GM12878 (cell line): Measurements from ENCODE around the gene SCUBE3. TPM values are rescaled to one million over a fixed set of nuclear protein-coding genes. Genes with fewer than 3 reads are reported as not detected.

Source experiments
- ATAC-seq: fragments of 200-7000 bp; cut with Tn5 transposase; 3 replicates; pipeline ENCODE4 v1.9.1; 2020; ENCODE audit warnings: mild to moderate bottlenecking, moderate library complexity
- BruUV-seq: library from RNA; stranded (reverse); fragments of 400-500 nt; replicated peaks from 2 replicates; lab custom pipeline; 2021; lab: Mats Ljungman, UMichigan
- CTCF ChIA-PET: fragments of 300-600 bp; sonication (Branson Sonifier 250); formaldehyde crosslinking; extraction: SDS; loops from one replicate; lab custom pipeline; 2021; ENCODE audit warnings: inconsistent platforms; lab: Yijun Ruan, JAX
- POLR2A ChIA-PET: fragments of 350-600 bp; formaldehyde crosslinking; extraction: SDS; loops from one replicate; lab custom pipeline; 2021; ENCODE audit warnings: inconsistent platforms; lab: Charles Lee
- RAD21 ChIA-PET: fragments of 300-600 bp; sonication (Branson Sonifier 250); formaldehyde crosslinking; loops from one replicate; lab custom pipeline; 2023; ENCODE audit warnings: antibody characterized with exemption; ENCODE audit not compliant: unreplicated experiment; lab: Charles Lee
- SMC1A ChIA-PET: fragments of 300-600 bp; sonication (Branson Sonifier 250); formaldehyde crosslinking; loops from one replicate; lab custom pipeline; 2023; ENCODE audit not compliant: unreplicated experiment, uncharacterized antibody; lab: Charles Lee
- DNase-seq: peaks from one replicate; pipeline ENCODE4 v3.0.0-alpha.2; 2011; ENCODE audit warnings: low read depth, low spot score
- FAIRE-seq: peaks from 3 replicates; lab custom pipeline; 2011; peaks lifted over from hg19 to GRCh38; lab: Jason Lieb, UNC
- H2AFZ ChIP-seq: 2 replicates; pipeline ENCODE4 v1.6.0; 2011; ENCODE audit warnings: low read depth, low read length, control low read depth; ENCODE audit not compliant: control insufficient read depth
- H3K27ac ChIP-seq: 2 replicates; pipeline ENCODE4 v1.5.1; 2011; ENCODE audit warnings: control low read depth; ENCODE audit not compliant: control insufficient read depth, insufficient read depth
- H3K27me3 ChIP-seq, 2 experiments: replicated peaks in 1 of 2; 2 replicates each; pipeline versions ENCODE4 v1.6.0 to v1.6.1; 2011; ENCODE audit warnings: low read length in 1 of 2; ENCODE audit not compliant: control insufficient read depth in 2 of 2, insufficient read depth in 2 of 2
- H3K36me3 ChIP-seq, 2 experiments: 2 replicates each; pipeline ENCODE4 v1.5.1; 2011; ENCODE audit warnings: low read length in 1 of 2; ENCODE audit not compliant: control insufficient read depth in 2 of 2, insufficient read depth in 2 of 2
- H3K4me1 ChIP-seq: 2 replicates; pipeline ENCODE4 v1.6.1; 2011; ENCODE audit warnings: mild to moderate bottlenecking, low read length, moderate library complexity, mixed read lengths; ENCODE audit not compliant: control insufficient read depth, insufficient read depth
- H3K4me2 ChIP-seq: 2 replicates; pipeline ENCODE4 v1.6.0; 2011; ENCODE audit warnings: control low read depth; ENCODE audit not compliant: control insufficient read depth, insufficient read depth
- H3K4me3 ChIP-seq: fragments of 200-600 bp; sonication (generic); 2 replicates; pipeline ENCODE4 v1.5.1; 2016
- H3K79me2 ChIP-seq: 2 replicates; pipeline ENCODE4 v1.6.0; 2011; ENCODE audit warnings: low read length; ENCODE audit not compliant: control insufficient read depth, insufficient read depth
- H3K9ac ChIP-seq: 2 replicates; pipeline ENCODE4 v1.8.0; 2011; ENCODE audit warnings: low read length, control low read depth, mixed read lengths; ENCODE audit not compliant: control insufficient read depth, insufficient read depth
- H3K9me3 ChIP-seq: replicated peaks from 3 replicates; pipeline ENCODE4 v1.5.1; 2011; ENCODE audit warnings: mild to moderate bottlenecking, low read length; ENCODE audit not compliant: control insufficient read depth, insufficient read depth
- H4K20me1 ChIP-seq: 2 replicates; pipeline ENCODE4 v1.6.0; 2011; ENCODE audit not compliant: control insufficient read depth, insufficient read depth
- EED ChIP-seq: sonication (generic); IDR thresholded peaks from 2 replicates; pipeline ENCODE4 v1.6.1; 2016; ENCODE audit warnings: antibody characterized with exemption, low read depth
- EGR1 ChIP-seq, 2 experiments: IDR thresholded peaks; 1 replicate in 1 of 2; 2 replicates in 1 of 2; pipeline ENCODE4 v1.6.1; 2011 to 2012; ENCODE audit warnings: low read depth in 2 of 2, low read length in 2 of 2, borderline replicate concordance in 1 of 2, mild to moderate bottlenecking in 1 of 2, moderate library complexity in 1 of 2
- GABPA ChIP-seq: IDR thresholded peaks from 2 replicates; pipeline ENCODE4 v1.6.1; 2014; ENCODE audit warnings: antibody characterized with exemption, low read depth, mild to moderate bottlenecking, inconsistent platforms
- NFIC ChIP-seq: IDR thresholded peaks from 2 replicates; pipeline ENCODE4 v1.6.1; 2012; ENCODE audit warnings: low read depth, mild to moderate bottlenecking, inconsistent platforms, low read length, moderate library complexity
- NFYB ChIP-seq: IDR thresholded peaks from 2 replicates; pipeline ENCODE4 v1.6.1; 2011; ENCODE audit warnings: low read depth, mild to moderate bottlenecking, low read length, improper control_type of control experiment, moderate library complexity; ENCODE audit not compliant: insufficient read depth
- PML ChIP-seq: IDR thresholded peaks from 2 replicates; pipeline ENCODE4 v1.6.1; 2012; ENCODE audit warnings: low read length, inconsistent platforms
- POLR2AphosphoS2 ChIP-seq: IDR thresholded peaks from 2 replicates; pipeline ENCODE4 v1.6.1; 2011; ENCODE audit warnings: low read depth, mild to moderate bottlenecking, low read length, improper control_type of control experiment, moderate library complexity
- POLR2AphosphoS5 ChIP-seq: IDR thresholded peaks from 2 replicates; pipeline ENCODE4 v1.6.1; 2011; ENCODE audit warnings: mild to moderate bottlenecking, low read length, inconsistent platforms
- SPI1 ChIP-seq: IDR thresholded peaks from 2 replicates; pipeline ENCODE4 v1.6.1; 2011; ENCODE audit warnings: low read depth, mild to moderate bottlenecking, low read length, moderate library complexity, borderline replicate concordance; ENCODE audit not compliant: insufficient read depth
- YY1 ChIP-seq: IDR thresholded peaks from 2 replicates; pipeline ENCODE4 v1.6.1; 2011; ENCODE audit warnings: low read depth, mild to moderate bottlenecking, low read length
- WGBS: methylation state at CpG from one replicate; pipeline ENCODE4 v1.1.6; 2016; ENCODE audit warnings: low lambda C conversion rate; ENCODE audit not compliant: insufficient replicate concordance, insufficient coverage; ENCODE audit errors: missing lambda C conversion rate; 5-methylcytosine and 5-hydroxymethylcytosine counted together
- in situ Hi-C: fragments of 300-500 bp; cut with MboI; formaldehyde crosslinking; loops from 9 replicates; pipeline ENCODE4 v1.14.3; 2018; ENCODE audit warnings: mixed read lengths
- intact Hi-C: fragments of 100-400 bp; cut with micrococcal nuclease; formaldehyde crosslinking; loops from one replicate; pipeline ENCODE4 v1.14.2; 2022; ENCODE audit not compliant: unreplicated experiment
- polyA plus RNA-seq, 11 experiments: library from polyadenylated mRNA; depleted of rRNA in 4 of 11; unstranded in 6 of 11; stranded (reverse) in 5 of 11; fragments of >200 nt; fragmentation: Nextera tagmentation in 4 of 11; fragmentation: Illumina TruSeq in 1 of 11; extraction: Ambion mirVana in 4 of 11; extraction: Trizol in 1 of 11; gene quantifications; 1 replicate in 1 of 11; 2 replicates in 10 of 11; pipeline versions ENCODE4 v1.2.1 to v1.2.3, GENCODE V29; 2011 to 2016; ENCODE audit warnings: inconsistent platforms in 2 of 11, missing spikeins in 2 of 11, low read depth in 1 of 11
- total RNA-seq, 4 experiments: library from RNA; depleted of rRNA in 3 of 4; stranded (reverse); fragments of >200 nt in 3 of 4; fragmentation: Illumina TruSeq in 1 of 4; extraction: Trizol in 1 of 4; gene quantifications; 2 replicates each; pipeline versions ENCODE4 v1.2.1 to v1.2.3, GENCODE V29; 2013 to 2021
- TF ChIP-seq, protein P1 (sequence below): fragments of 450-650 bp; IDR thresholded peaks from 2 replicates; pipeline ENCODE4 v1.6.1; 2017; ENCODE audit warnings: mild to moderate bottlenecking, low read depth, inconsistent platforms; ENCODE audit not compliant: poor library complexity, severe bottlenecking
- TF ChIP-seq, protein P2 (sequence below): IDR thresholded peaks from 2 replicates; pipeline ENCODE4 v1.6.1; 2011; ENCODE audit warnings: borderline replicate concordance, low read depth, mild to moderate bottlenecking, moderate library complexity, mixed read lengths, low read length; ENCODE audit not compliant: insufficient read depth; ENCODE audit errors: extremely low read length
- TF ChIP-seq, protein P3 (sequence below): fragments of 450-650 bp; IDR thresholded peaks from 2 replicates; pipeline ENCODE4 v1.6.1; 2017; ENCODE audit warnings: low read depth, mild to moderate bottlenecking, moderate library complexity

The SCUBE3 gene
- total and polyA plus RNA-seq, 10 of the 15 experiments (the other 5 are each of a cell fraction or from before 2014, with no cell fraction given): under 0.01 to 0.20 (median 0.07) TPM; not detected in 4

DNA sequence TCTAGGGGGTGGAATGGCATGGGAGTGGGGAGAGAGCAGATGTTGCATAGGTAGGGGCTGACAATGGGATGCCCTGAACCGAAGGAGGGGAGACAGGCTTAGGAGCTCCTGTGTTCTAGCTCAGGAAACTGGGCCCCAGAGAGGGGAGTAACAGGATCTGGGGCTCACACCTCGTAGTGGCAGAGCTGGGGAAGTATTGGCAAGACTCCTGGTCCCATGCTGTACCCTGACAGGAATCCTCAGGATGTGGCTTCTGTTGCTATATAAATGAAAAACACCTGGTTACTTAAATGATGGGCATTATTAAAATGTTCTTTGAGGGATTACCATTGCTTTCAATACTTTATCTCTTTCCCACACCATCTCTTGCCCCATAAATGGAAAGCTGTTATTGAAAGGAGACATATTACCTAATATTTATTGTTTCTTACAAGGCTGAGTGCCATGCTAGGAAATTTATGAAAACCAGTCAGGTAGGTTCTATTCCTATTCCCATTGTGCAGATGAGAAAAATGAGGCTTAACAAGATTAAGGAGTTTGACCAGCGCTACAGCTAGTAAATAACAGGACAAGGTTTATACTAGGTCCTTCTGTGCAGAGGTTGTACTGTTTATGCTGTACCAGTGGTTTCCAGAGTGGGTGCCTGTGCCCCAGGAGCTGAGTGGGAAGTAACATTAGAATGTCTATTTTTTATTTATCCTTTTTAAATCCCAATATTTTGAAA, 37.3 kb upstream of the SCUBE3 start (continued):
- TF ChIP-seq, protein P1, sequence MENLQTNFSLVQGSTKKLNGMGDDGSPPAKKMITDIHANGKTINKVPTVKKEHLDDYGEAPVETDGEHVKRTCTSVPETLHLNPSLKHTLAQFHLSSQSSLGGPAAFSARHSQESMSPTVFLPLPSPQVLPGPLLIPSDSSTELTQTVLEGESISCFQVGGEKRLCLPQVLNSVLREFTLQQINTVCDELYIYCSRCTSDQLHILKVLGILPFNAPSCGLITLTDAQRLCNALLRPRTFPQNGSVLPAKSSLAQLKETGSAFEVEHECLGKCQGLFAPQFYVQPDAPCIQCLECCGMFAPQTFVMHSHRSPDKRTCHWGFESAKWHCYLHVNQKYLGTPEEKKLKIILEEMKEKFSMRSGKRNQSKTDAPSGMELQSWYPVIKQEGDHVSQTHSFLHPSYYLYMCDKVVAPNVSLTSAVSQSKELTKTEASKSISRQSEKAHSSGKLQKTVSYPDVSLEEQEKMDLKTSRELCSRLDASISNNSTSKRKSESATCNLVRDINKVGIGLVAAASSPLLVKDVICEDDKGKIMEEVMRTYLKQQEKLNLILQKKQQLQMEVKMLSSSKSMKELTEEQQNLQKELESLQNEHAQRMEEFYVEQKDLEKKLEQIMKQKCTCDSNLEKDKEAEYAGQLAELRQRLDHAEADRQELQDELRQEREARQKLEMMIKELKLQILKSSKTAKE: no peak
- TF ChIP-seq SPI1 (no peak), GABPA (no peak), PML (no peak)

DNA sequence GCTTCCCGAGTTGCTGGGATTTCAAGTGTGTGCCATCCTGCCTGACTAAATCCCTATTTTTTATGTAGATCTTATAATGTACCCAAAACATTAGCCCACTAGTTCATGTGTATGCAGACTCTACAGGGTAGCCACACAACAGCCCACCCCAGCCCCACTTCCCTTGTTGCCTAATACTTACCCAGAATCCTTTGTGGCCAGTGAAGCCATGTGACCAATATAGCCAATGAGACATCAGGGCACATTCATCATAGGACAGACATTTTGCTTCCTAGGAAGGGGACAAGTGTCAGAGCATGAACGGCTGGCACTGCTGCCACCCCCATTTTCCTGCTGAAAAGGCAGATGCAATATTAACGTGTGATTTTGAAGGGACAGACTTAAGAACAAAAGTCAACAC, 36.6 kb upstream of the SCUBE3 start:
- no peaks in the 10 kb centered on the region for H4K20me1 ChIP-seq
- no peaks in the 10 kb centered on the region for H3K27me3 ChIP-seq
- peaks cover 14% of the 10 kb centered on the region for H3K4me1 ChIP-seq
- ChIA-PET SMC1A (interaction anchor here (0.5 kb wide), 1 partner anchor 23 kb away, joined by 3 read pairs; no protein-coding TSS in a partner anchor), RAD21 (no interaction called here), POLR2A (no interaction called here), CTCF (interaction anchor here (1.3 kb wide), 1 partner anchor 64 kb away, joined by 6 read pairs; no protein-coding TSS in a partner anchor)
- no peaks in the 10 kb centered on the region for H3K79me2 ChIP-seq
- H3K36me3 ChIP-seq: no peaks in the 10 kb centered on the region
- H3K9me3 ChIP-seq: no peaks in the 10 kb centered on the region
- no peak overlapping the region for H3K4me3 ChIP-seq
- in situ Hi-C loops (no loop called here), intact Hi-C loops (no loop called here)
- no TSS peak for BruUV-seq
- H3K9ac ChIP-seq: no peak overlapping the region
- TF ChIP-seq EGR1 (IDR thresholded peaks at IDR 0.05; ENCODE audit: borderline replicate concordance in 1 of 2, low read depth in 2 of 2, low read length in 2 of 2) (no peak), NFYB (peak; percentile 62; the same call in 1 of the 2 replicates), EED (no peak), POLR2AphosphoS5 (no peak), YY1 (peak; percentile 43; the same call in 1 of the 2 replicates), POLR2AphosphoS2 (no peak), NFIC (no peak), SPI1 (no peak)
- TF ChIP-seq, protein P2, sequence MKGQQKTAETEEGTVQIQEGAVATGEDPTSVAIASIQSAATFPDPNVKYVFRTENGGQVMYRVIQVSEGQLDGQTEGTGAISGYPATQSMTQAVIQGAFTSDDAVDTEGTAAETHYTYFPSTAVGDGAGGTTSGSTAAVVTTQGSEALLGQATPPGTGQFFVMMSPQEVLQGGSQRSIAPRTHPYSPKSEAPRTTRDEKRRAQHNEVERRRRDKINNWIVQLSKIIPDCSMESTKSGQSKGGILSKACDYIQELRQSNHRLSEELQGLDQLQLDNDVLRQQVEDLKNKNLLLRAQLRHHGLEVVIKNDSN: peak; percentile 16
- TF ChIP-seq, protein P3, sequence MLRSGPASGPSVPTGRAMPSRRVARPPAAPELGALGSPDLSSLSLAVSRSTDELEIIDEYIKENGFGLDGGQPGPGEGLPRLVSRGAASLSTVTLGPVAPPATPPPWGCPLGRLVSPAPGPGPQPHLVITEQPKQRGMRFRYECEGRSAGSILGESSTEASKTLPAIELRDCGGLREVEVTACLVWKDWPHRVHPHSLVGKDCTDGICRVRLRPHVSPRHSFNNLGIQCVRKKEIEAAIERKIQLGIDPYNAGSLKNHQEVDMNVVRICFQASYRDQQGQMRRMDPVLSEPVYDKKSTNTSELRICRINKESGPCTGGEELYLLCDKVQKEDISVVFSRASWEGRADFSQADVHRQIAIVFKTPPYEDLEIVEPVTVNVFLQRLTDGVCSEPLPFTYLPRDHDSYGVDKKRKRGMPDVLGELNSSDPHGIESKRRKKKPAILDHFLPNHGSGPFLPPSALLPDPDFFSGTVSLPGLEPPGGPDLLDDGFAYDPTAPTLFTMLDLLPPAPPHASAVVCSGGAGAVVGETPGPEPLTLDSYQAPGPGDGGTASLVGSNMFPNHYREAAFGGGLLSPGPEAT: no peak
- WGBS: 65% methylated on average over 3 of the region's 3 CpGs
- FAIRE-seq: no peak
- no peak overlapping the region for H3K4me2 ChIP-seq
- ATAC-seq: no peak
- DNase-seq: no peak
- no peak overlapping the region for H2AFZ ChIP-seq
- H3K27ac ChIP-seq: no peak overlapping the region
